GM10248 (cell line): ENCODE measurements around the gene FBXL14.

Experiments used
- CTCF ChIA-PET: fragments of 300-600 bp; sonication (Branson Sonifier 250); formaldehyde crosslinking; extraction: SDS; loops from one replicate; lab custom pipeline; 2021; ENCODE audit warnings: antibody characterized with exemption; lab: Yijun Ruan, JAX
- POLR2A ChIA-PET: fragments of 350-650 bp; sonication (Branson Sonifier 250); formaldehyde crosslinking; extraction: SDS; loops from one replicate; lab custom pipeline; 2020; ENCODE audit warnings: antibody characterized with exemption; lab: Yijun Ruan, JAX
- DNase-seq: peaks from one replicate; pipeline ENCODE4 v3.0.0; 2012; ENCODE audit errors: extremely low spot score
- TF ChIP-seq, protein P1 (sequence below): IDR thresholded peaks from 2 replicates; pipeline ENCODE4 v1.5.1; 2012; ENCODE audit warnings: mild to moderate bottlenecking, low read depth; ENCODE audit errors: extremely low read depth, missing control alignments, control extremely low read depth

FBXL14 gene

DNA sequence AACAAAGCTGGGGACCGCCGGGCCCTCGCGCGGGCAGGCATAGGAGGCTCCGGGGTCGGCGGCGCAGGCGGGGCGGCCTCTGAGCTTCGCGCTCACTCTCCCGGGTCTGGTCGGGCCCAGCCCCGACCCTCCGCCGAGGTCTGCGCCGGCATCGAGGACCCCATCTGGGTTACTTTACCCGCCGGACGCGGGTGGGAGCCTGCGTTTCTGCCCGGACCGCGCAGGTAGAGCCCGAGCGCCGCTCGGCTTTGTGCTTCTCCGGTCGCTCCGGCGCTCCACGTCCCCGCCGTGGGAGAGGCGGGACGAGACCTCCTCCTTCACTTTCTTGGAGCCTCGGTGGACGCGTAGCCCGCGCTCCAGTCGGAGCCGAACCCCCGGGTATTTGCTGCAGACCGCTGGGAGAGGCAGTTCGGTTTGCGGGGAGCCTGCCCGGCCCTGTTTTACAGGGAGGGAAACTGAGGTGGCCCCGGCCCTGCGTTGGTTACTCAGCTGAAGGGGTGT, 63.2 kb downstream of the FBXL14 start:
- ChIA-PET POLR2A (no interaction called here), CTCF (interaction anchor here (4.7 kb wide), 1 partner anchor 413 kb away, joined by 18 read pairs; no protein-coding TSS in a partner anchor)
- DNase-seq = no peak
- TF ChIP-seq, protein P1, sequence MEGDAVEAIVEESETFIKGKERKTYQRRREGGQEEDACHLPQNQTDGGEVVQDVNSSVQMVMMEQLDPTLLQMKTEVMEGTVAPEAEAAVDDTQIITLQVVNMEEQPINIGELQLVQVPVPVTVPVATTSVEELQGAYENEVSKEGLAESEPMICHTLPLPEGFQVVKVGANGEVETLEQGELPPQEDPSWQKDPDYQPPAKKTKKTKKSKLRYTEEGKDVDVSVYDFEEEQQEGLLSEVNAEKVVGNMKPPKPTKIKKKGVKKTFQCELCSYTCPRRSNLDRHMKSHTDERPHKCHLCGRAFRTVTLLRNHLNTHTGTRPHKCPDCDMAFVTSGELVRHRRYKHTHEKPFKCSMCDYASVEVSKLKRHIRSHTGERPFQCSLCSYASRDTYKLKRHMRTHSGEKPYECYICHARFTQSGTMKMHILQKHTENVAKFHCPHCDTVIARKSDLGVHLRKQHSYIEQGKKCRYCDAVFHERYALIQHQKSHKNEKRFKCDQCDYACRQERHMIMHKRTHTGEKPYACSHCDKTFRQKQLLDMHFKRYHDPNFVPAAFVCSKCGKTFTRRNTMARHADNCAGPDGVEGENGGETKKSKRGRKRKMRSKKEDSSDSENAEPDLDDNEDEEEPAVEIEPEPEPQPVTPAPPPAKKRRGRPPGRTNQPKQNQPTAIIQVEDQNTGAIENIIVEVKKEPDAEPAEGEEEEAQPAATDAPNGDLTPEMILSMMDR = no peak

DNA sequence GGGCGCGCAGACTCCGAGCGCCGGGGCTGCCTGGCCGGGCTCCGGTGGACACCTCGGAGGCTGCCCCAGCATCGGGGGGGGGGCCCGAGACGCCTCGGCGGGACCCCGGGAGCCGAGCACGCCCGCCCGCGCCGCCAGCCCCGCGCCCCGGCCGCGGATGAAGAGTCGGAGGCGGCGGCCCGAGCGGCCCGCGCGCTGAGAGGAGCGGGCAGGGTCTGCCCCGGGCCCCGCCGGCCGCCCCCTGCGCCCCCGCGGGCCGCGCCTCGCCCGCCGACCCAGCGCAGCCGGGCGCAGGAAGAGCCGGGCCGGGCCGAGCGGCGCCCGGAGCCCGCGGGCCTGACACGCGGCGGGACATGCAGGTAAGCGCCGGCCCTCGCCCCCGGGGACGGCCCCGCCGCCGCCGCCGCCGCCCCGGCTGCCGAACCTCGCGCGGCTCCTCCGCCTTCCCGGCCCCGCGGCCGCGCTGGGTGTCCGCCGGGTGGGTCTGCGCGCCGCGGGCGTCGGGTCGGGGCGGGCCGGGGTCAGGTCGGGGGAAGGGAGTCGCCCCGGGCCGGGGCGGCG, 63.7 kb downstream of the FBXL14 start:
- CTCF ChIA-PET = interaction anchor here (4.7 kb wide), 1 partner anchor 413 kb away, joined by 18 read pairs; no protein-coding TSS in a partner anchor
- POLR2A ChIA-PET = no interaction called here

DNA sequence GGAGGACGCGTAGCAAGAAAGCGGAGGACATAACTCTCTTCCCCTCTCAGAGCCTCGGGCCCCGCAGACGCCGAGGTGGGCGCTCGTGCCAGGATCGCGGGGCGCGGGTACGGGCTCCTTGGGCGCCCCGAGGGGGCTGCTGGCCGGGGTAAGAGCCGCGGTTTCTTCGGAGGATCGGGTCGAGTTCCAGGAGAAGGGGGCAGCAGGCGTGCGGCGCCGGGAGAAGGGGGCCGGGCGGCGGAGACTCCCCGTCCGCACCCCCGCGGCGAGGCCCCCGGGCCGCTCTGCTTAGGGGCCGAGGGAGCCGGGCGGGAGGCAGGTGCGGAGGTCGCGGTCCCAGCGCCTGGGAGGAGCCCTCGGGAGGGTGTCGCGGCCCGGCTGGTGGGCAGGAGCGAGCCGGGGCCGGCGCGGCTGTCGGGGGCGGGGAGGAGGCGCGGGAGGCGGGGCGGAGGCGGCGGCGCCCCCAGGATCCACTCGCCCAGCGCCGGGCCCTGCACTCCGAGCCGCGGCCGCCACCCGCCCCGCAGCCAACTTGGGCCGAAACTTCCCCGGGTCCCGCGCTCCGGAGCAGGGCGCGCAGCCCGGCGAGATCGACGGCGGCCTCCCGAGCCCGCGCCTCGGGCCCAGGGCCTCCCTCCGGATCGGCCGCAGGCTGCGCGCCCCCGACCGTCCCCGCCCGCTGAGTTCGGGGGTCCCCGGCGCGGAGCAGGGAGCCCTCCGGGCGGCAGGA, 64.4 kb downstream of the FBXL14 start:
- TF ChIP-seq, protein P1 = no peak
- CTCF ChIA-PET = interaction anchor here (1.5 to 2.9 kb wide), 3 partner anchors 13 to 412 kb away, joined by 4 to 11 read pairs (median 5); no protein-coding TSS in a partner anchor
- peak; percentile 66 for DNase-seq
- POLR2A ChIA-PET = no interaction called here

More for the DNA sequence above, 63.7 kb downstream of the FBXL14 start:
- TF ChIP-seq, protein P1 = no peak
- DNase-seq = no peak

DNA sequence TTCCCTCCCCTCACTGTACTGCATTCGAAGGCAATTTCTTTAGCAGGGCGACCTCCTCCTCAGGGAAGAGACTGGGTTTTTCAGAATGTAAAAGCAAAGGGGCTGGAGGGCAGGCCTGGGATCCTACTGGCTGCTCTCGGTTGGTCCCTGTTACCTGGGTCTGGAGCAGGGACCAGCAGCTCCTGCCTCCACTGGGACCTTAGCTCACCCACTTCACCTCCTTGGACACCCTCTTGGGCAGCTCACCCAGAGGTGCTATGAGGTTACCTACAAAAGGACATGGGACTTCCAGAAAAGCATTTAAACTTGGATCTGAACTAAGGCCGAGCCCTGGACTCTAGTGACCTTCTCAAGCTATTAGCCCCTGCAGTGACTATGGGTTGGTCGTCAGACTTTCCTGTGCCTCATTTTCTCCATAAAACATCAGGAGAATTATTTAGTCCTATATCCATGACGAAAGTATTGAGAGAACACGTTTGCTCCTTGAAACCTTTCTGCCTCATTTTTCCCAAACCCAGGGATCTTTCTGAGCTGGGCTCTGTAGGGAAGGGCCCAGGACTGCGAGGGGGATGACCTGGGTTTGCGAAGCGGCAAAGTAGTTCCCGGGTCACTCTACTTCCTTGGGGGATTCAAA, 65.0 kb downstream of the FBXL14 start:
- TF ChIP-seq, protein P1 = no peak
- ChIA-PET CTCF (interaction anchor here (0.7 to 2.9 kb wide), 6 partner anchors 10 to 412 kb away, joined by 3 to 11 read pairs (median 4); no protein-coding TSS in a partner anchor), POLR2A (no interaction called here)
- DNase-seq = no peak

DNA sequence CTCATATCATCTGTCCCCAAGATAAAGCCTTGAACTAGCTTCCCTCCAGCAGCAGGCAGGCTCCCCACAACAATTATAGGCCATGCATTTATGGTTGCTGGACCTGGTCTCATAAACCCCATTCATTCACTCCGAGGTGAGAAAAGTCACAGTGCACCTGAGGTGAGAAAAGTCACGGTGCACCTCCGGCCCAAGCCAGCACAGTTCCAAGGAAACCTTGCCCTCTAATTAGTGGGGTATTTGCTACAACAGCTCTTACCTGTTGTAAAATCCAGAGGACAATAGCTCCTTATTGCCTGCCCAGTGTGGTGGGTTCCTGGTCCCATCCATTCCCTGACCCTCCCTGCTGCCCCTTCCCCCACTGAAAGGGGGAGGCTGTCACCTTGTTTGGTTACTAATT, 65.6 kb downstream of the FBXL14 start:
- no peak for DNase-seq
- ChIA-PET CTCF (interaction anchor here (0.7 to 2.9 kb wide), 7 partner anchors 11 to 411 kb away, joined by 3 to 11 read pairs (median 4); no protein-coding TSS in a partner anchor), POLR2A (interaction anchor here (0.5 to 0.6 kb wide), 2 partner anchors 866 to 1224 kb away, joined by 3 read pairs; no protein-coding TSS in a partner anchor)
- TF ChIP-seq, protein P1 = no peak

DNA sequence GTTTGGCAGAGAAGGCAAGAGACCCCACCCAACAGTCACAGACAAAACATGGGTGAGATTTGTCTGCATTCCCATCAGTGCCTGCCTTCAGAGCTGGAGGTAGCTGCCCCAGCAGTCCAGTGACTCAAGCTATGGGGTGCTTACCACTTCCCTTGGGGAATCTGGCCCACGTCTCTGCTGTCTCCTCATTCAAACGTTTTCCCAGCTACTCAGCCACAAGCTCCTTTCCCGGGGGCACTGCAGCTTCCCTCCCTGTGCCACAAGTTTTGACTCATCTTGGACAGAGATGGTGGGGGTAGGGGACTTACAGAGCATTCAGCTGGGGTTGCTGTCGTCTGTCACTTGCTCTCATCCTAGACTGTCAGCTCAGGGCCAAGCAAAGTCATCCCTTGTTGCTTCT, 66.6 kb downstream of the FBXL14 start:
- TF ChIP-seq, protein P1 = no peak
- POLR2A ChIA-PET = no interaction called here
- CTCF ChIA-PET = interaction anchor here (0.8 to 2.9 kb wide), 3 partner anchors 11 to 410 kb away, joined by 3 to 11 read pairs (median 4); no protein-coding TSS in a partner anchor
- DNase-seq = no peak
